Measurements from ENCODE around the gene CYLD.

The CYLD gene

GRCh38 chr16:50711862-50712559 lies 29.9 kb upstream of the CYLD start:
- DNase-seq, result peak; percentile 17 to 85

- DNase-seq, result no peak
Measured at GRCh38 chr16:50712560-50712898, 29.4 kb upstream of the CYLD start.

- no peak for DNase-seq
Measured at GRCh38 chr16:50712956-50713355, 28.9 kb upstream of the CYLD start.

- no peak for DNase-seq
Measured at GRCh38 chr16:50717091-50717490, 24.8 kb upstream of the CYLD start.

GRCh38 chr16:50717494-50717893 lies 24.4 kb upstream of the CYLD start:
- DNase-seq, result no peak

GRCh38 chr16:50718061-50718760 lies 23.7 kb upstream of the CYLD start:
- no peak for DNase-seq

GRCh38 chr16:50718761-50719400 lies 23.0 kb upstream of the CYLD start:
- no peak for DNase-seq

- DNase-seq, result no peak
Measured at GRCh38 chr16:50719401-50720337, 22.2 kb upstream of the CYLD start.

GRCh38 chr16:50721549-50722404 lies 20.1 kb upstream of the CYLD start:
- DNase-seq, result no peak

- DNase-seq, result no peak
Measured at GRCh38 chr16:50722405-50722737, 19.5 kb upstream of the CYLD start.

GRCh38 chr16:50722960-50723359 lies 18.9 kb upstream of the CYLD start:
- no peak for DNase-seq

GRCh38 chr16:50724306-50724705 lies 17.6 kb upstream of the CYLD start:
- no peak for DNase-seq

- no peak for DNase-seq
Measured at GRCh38 chr16:50731130-50731988, 10.5 kb upstream of the CYLD start.

- no peak for DNase-seq
Measured at GRCh38 chr16:50731989-50732832, 9.7 kb upstream of the CYLD start.

GRCh38 chr16:50733468-50733867 lies 8.4 kb upstream of the CYLD start:
- DNase-seq, result no peak

GRCh38 chr16:50735629-50736122 lies 6.2 kb upstream of the CYLD start:
- no peak for DNase-seq

- DNase-seq, result no peak
Measured at GRCh38 chr16:50736448-50736847, 5.4 kb upstream of the CYLD start.

- DNase-seq, result no peak
Measured at GRCh38 chr16:50737420-50737959, 4.4 kb upstream of the CYLD start.

- DNase-seq, result no peak
Measured at GRCh38 chr16:50739031-50739430, 2.9 kb upstream of the CYLD start.

- DNase-seq, result no peak
Measured at GRCh38 chr16:50740736-50741135, 1.1 kb upstream of the CYLD start.
